ENCODE results near the gene SMU1. TPM values are rescaled to one million over a fixed set of nuclear protein-coding genes. Genes with fewer than 3 reads are reported as not detected.
"Not testable (repeated sequence)": the region's sequence is repeated elsewhere in the genome, so short reads cannot be mapped to it uniquely, and the experiment has no call there.

The SMU1 gene
- total RNA-seq, 1 experiment from 2014 or later = 30.3 TPM

DNA sequence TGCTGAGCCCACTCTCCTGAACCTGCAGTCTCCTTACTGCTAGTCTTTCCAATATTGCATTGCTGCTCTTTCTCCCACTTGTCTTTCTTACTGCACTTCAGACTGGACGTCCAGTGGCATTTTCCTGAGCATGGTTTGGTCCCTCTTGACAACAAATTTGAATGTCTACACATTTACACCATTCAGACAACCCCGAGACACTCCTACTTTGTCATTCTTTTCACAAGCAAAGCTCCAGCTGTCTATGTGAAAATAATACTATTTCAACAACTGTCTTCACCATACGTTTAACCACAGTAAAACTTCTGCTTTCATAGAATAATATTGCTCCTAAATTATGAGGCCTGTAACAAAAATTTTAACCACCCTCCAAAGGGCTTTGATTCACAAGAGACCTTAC lies 64.6 kb downstream of the SMU1 start:
- DNase-seq (ENCODE audit: low read depth, low spot score) = no peak
- Histone ChIP-seq H3K4me3 (ENCODE audit: low read depth in 2 of 2, low read length in 2 of 2) (no peak overlapping the region), H3K27ac (ENCODE audit: low read length) (no peak overlapping the region), H3K4me1 (ENCODE audit: control insufficient read depth, insufficient read depth, low read length) (no peaks in the 10 kb centered on the region), H3K36me3 (ENCODE audit: control insufficient read depth, insufficient read depth, low read length) (no peaks in the 10 kb centered on the region), H3K9me3 (ENCODE audit: control insufficient read depth, insufficient read depth, low read depth, low read length) (no peaks in the 10 kb centered on the region), H3K27me3 (ENCODE audit: control insufficient read depth, insufficient read depth, low read length) (no peaks in the 10 kb centered on the region)
- ChIA-PET POLR2A (interaction anchor here (0.7 to 1.5 kb wide), 2 partner anchors 8 to 315 kb away, joined by 4 to 6 read pairs; no protein-coding TSS in a partner anchor), CTCF (no interaction called here)
- TF ChIP-seq, protein P1, sequence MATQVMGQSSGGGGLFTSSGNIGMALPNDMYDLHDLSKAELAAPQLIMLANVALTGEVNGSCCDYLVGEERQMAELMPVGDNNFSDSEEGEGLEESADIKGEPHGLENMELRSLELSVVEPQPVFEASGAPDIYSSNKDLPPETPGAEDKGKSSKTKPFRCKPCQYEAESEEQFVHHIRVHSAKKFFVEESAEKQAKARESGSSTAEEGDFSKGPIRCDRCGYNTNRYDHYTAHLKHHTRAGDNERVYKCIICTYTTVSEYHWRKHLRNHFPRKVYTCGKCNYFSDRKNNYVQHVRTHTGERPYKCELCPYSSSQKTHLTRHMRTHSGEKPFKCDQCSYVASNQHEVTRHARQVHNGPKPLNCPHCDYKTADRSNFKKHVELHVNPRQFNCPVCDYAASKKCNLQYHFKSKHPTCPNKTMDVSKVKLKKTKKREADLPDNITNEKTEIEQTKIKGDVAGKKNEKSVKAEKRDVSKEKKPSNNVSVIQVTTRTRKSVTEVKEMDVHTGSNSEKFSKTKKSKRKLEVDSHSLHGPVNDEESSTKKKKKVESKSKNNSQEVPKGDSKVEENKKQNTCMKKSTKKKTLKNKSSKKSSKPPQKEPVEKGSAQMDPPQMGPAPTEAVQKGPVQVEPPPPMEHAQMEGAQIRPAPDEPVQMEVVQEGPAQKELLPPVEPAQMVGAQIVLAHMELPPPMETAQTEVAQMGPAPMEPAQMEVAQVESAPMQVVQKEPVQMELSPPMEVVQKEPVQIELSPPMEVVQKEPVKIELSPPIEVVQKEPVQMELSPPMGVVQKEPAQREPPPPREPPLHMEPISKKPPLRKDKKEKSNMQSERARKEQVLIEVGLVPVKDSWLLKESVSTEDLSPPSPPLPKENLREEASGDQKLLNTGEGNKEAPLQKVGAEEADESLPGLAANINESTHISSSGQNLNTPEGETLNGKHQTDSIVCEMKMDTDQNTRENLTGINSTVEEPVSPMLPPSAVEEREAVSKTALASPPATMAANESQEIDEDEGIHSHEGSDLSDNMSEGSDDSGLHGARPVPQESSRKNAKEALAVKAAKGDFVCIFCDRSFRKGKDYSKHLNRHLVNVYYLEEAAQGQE (IDR thresholded peaks at IDR 0.05; ENCODE audit: insufficient read depth in 1 of 2, low read depth in 2 of 2, low read length in 1 of 2) = no peak
- TF ChIP-seq POLR2AphosphoS5 (IDR thresholded peaks at IDR 0.05; ENCODE audit: low read depth, low read length) = no peak
- TF ChIP-seq SIN3A (IDR thresholded peaks at IDR 0.05; ENCODE audit: borderline replicate concordance, insufficient read depth, low read depth, low read length) = no peak
- TF ChIP-seq, protein P2, sequence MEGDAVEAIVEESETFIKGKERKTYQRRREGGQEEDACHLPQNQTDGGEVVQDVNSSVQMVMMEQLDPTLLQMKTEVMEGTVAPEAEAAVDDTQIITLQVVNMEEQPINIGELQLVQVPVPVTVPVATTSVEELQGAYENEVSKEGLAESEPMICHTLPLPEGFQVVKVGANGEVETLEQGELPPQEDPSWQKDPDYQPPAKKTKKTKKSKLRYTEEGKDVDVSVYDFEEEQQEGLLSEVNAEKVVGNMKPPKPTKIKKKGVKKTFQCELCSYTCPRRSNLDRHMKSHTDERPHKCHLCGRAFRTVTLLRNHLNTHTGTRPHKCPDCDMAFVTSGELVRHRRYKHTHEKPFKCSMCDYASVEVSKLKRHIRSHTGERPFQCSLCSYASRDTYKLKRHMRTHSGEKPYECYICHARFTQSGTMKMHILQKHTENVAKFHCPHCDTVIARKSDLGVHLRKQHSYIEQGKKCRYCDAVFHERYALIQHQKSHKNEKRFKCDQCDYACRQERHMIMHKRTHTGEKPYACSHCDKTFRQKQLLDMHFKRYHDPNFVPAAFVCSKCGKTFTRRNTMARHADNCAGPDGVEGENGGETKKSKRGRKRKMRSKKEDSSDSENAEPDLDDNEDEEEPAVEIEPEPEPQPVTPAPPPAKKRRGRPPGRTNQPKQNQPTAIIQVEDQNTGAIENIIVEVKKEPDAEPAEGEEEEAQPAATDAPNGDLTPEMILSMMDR (IDR thresholded peaks at IDR 0.05) = no peak
- TF ChIP-seq TCF7L2 (IDR thresholded peaks at IDR 0.05; ENCODE audit: low read depth, low read length) = no peak
- no peak for ATAC-seq
- intact Hi-C loops (cut with micrococcal nuclease; ENCODE audit: unreplicated experiment) = no loop called here
- in situ Hi-C loops (cut with HindIII; ENCODE audit: low pct_unique_long_range_greater_than_20kb, low sequenced_read_pairs) = no loop called here
- BruUV-seq (replicated peaks) = TSS peak; percentile 40

DNA sequence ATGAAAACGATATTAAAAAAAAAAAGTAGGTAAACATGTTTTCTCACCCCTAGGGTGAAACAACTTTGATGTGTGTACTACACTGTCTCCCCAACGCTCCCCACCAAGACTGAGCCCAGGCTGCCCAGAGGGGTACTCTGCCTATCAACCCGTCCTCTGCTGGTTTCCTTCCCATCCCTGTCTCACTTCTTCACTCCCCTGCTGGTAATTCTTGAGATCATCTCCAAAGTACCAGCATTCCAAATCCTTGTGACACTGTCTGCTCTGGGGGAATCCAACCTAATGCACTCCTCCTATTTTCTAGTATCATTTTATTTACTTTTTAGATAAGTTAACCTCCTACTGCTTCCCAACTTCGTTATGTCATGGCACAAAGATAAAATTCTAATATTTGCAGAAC lies 68.7 kb downstream of the SMU1 start:
- ATAC-seq = no peak
- TF ChIP-seq TCF7L2 (IDR thresholded peaks at IDR 0.05; ENCODE audit: low read depth, low read length) = no peak
- TF ChIP-seq, protein P2 (IDR thresholded peaks at IDR 0.05) = no peak
- TF ChIP-seq, protein P1 (IDR thresholded peaks at IDR 0.05; ENCODE audit: insufficient read depth in 1 of 2, low read depth in 2 of 2, low read length in 1 of 2) = no peak
- TF ChIP-seq POLR2AphosphoS5 (IDR thresholded peaks at IDR 0.05; ENCODE audit: low read depth, low read length) = no peak
- no peak for TF ChIP-seq SIN3A (IDR thresholded peaks at IDR 0.05; ENCODE audit: borderline replicate concordance, insufficient read depth, low read depth, low read length)
- in situ Hi-C loops (cut with HindIII; ENCODE audit: low pct_unique_long_range_greater_than_20kb, low sequenced_read_pairs) (no loop called here), intact Hi-C loops (cut with micrococcal nuclease; ENCODE audit: unreplicated experiment) (no loop called here)
- Histone ChIP-seq H3K4me3 (ENCODE audit: low read depth in 2 of 2, low read length in 2 of 2) (no peak overlapping the region), H3K36me3 (ENCODE audit: control insufficient read depth, insufficient read depth, low read length) (no peaks in the 10 kb centered on the region), H3K9me3 (ENCODE audit: control insufficient read depth, insufficient read depth, low read depth, low read length) (no peaks in the 10 kb centered on the region), H3K27ac (ENCODE audit: low read length) (no peak overlapping the region), H3K4me1 (ENCODE audit: control insufficient read depth, insufficient read depth, low read length) (peaks cover 3% of the 10 kb centered on the region), H3K27me3 (ENCODE audit: control insufficient read depth, insufficient read depth, low read length) (no peaks in the 10 kb centered on the region)
- POLR2A ChIA-PET = interaction anchor here (0.6 kb wide), 1 partner anchor 17 kb away, joined by 3 read pairs; no protein-coding TSS in a partner anchor
- no TSS peak for BruUV-seq (replicated peaks)
- CTCF ChIA-PET = no interaction called here
- no peak for DNase-seq (ENCODE audit: low read depth, low spot score)

DNA sequence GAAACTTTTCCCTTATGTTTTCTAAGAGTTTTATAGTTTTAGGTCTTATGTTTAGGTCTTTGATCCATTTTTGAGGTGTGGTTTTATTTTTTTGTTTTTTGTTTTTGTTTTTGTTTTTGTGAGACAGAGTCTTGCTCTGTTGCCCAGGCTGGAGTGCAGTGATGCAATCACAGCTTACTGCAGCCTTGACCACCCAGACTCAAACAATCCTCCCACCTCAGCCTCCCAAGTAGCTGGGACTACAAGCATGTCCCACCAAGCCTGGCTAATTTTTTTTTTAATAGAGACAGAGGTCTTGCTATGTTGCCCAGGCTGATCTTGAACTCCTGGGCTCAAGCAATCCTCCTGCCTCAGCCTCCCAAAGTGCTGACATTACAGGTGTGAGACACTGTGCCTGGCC lies 71.1 kb downstream of the SMU1 start:
- H3K27ac ChIP-seq (ENCODE audit: low read length); intact Hi-C loops (cut with micrococcal nuclease; ENCODE audit: unreplicated experiment); in situ Hi-C loops (cut with HindIII; ENCODE audit: low pct_unique_long_range_greater_than_20kb, low sequenced_read_pairs); H3K4me3 ChIP-seq (ENCODE audit: low read depth in 2 of 2, low read length in 2 of 2); POLR2A ChIA-PET; DNase-seq (ENCODE audit: low read depth, low spot score); H3K36me3 ChIP-seq (ENCODE audit: control insufficient read depth, insufficient read depth, low read length); ATAC-seq; CTCF ChIA-PET; BruUV-seq (replicated peaks); H3K27me3 ChIP-seq (ENCODE audit: control insufficient read depth, insufficient read depth, low read length); H3K9me3 ChIP-seq (ENCODE audit: control insufficient read depth, insufficient read depth, low read depth, low read length): not testable (repeated sequence)
- peaks cover 14% of the 10 kb centered on the region for H3K4me1 ChIP-seq (ENCODE audit: control insufficient read depth, insufficient read depth, low read length)

DNA sequence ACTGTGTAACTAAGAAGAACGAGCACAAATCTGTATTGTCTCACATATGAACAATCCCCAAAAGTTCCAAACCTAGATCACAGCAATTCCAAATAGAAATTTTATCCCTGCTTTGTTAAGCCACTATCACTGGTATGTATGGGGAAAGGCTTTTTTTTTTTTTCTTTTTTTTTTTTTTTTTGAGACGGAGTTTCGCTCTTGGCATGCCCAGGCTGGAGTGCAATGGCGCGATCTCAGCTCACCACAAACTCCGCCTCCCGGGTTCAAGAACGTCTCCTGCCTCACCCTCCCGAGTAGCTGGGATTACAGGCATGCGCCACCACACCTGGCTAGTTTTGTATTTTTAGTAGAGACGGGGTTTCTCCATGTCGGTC lies 75.8 kb downstream of the SMU1 start:
- ATAC-seq; BruUV-seq (replicated peaks); H3K36me3 ChIP-seq (ENCODE audit: control insufficient read depth, insufficient read depth, low read length); intact Hi-C loops (cut with micrococcal nuclease; ENCODE audit: unreplicated experiment); DNase-seq (ENCODE audit: low read depth, low spot score); CTCF ChIA-PET; in situ Hi-C loops (cut with HindIII; ENCODE audit: low pct_unique_long_range_greater_than_20kb, low sequenced_read_pairs); H3K9me3 ChIP-seq (ENCODE audit: control insufficient read depth, insufficient read depth, low read depth, low read length); H3K27me3 ChIP-seq (ENCODE audit: control insufficient read depth, insufficient read depth, low read length): not testable (repeated sequence)
- peak overlapping the region; percentile 95 for H3K27ac ChIP-seq (ENCODE audit: low read length)
- peak overlapping the region; percentile 93 to 96 for H3K4me3 ChIP-seq (ENCODE audit: low read depth in 2 of 2, low read length in 2 of 2)
- POLR2A ChIA-PET = interaction anchor here (0.5 to 2.6 kb wide), 4 partner anchors 24 to 434 kb away, joined by 3 to 36 read pairs (median 5); partner anchors contain the start of gene DNAJA1
- H3K4me1 ChIP-seq (ENCODE audit: control insufficient read depth, insufficient read depth, low read length) = peaks cover 22% of the 10 kb centered on the region

All from Panc1 (cell line).